HepG2 (cell line): ENCODE measurements around the gene CCDC88C. TPM values are rescaled to one million over a fixed set of nuclear protein-coding genes. Genes with fewer than 3 reads are reported as not detected.
A peak's percentile ranks its signal among the peaks of the same experiment; 100 is the strongest.

Experiments
- GTF3A ChIP-seq: sonication (generic); formaldehyde crosslinking; conservative IDR thresholded peaks from 2 replicates; pipeline ENCODE4 v1.4.0; 2020; ENCODE audit warnings: mild to moderate bottlenecking, missing genetic modification reagents
- IKZF1 ChIP-seq: fragments of 450-650 bp; IDR thresholded peaks from 2 replicates; pipeline ENCODE4 v1.7.1; 2016
- MXI1 ChIP-seq: IDR thresholded peaks from 3 replicates; pipeline ENCODE4 v1.6.1; 2012; ENCODE audit warnings: low read depth, low read length, inconsistent platforms, borderline replicate concordance
- NR2F1 ChIP-seq, 2 experiments: fragments of 450-650 bp in 1 of 2; formaldehyde crosslinking in 1 of 2; IDR thresholded peaks; 2 replicates each; pipeline versions ENCODE4 v1.5.0 to v1.6.1; 2016 to 2020; ENCODE audit warnings: mild to moderate bottlenecking in 1 of 2, missing compliant biosample characterization in 1 of 2, missing genetic modification reagents in 1 of 2, moderate library complexity in 1 of 2
- PAWR ChIP-seq: sonication (generic); formaldehyde crosslinking; IDR thresholded peaks from 2 replicates; pipeline ENCODE4 v1.4.0; 2020; ENCODE audit warnings: missing genetic modification reagents, mild to moderate bottlenecking, borderline replicate concordance
- PHF21A ChIP-seq: sonication (generic); formaldehyde crosslinking; IDR thresholded peaks from 2 replicates; pipeline ENCODE4 v1.5.0; 2020; ENCODE audit warnings: mild to moderate bottlenecking, missing genetic modification reagents
- ZFP36 ChIP-seq: fragments of 150-350 bp; IDR thresholded peaks from 2 replicates; pipeline ENCODE4 v1.6.1; 2018; ENCODE audit warnings: borderline replicate concordance, low read length, low read depth; ENCODE audit not compliant: partially characterized antibody
- ZFX ChIP-seq: sonication (generic); formaldehyde crosslinking; IDR thresholded peaks from 2 replicates; pipeline ENCODE4 v1.4.0; 2020; ENCODE audit warnings: mild to moderate bottlenecking, low read depth, missing genetic modification reagents, moderate library complexity
- ZNF205 ChIP-seq: IDR thresholded peaks from 2 replicates; pipeline ENCODE4 v1.6.1; 2018; ENCODE audit warnings: missing biosample characterization, missing genetic modification reagents
- ZNF343 ChIP-seq: sonication (generic); formaldehyde crosslinking; IDR thresholded peaks from 2 replicates; pipeline ENCODE4 v1.4.0; 2020; ENCODE audit warnings: mild to moderate bottlenecking, missing genetic modification reagents
- ZNF510 ChIP-seq: sonication (generic); formaldehyde crosslinking; IDR thresholded peaks from 2 replicates; pipeline ENCODE4 v1.4.0; 2020; ENCODE audit warnings: low read depth, mild to moderate bottlenecking, missing genetic modification reagents
- ZNF562 ChIP-seq: sonication (generic); formaldehyde crosslinking; IDR thresholded peaks from 2 replicates; pipeline ENCODE4 v1.8.0; 2022; ENCODE audit warnings: missing genetic modification reagents, borderline replicate concordance
- ZNF652 ChIP-seq: IDR thresholded peaks from 2 replicates; pipeline ENCODE4 v1.6.1; 2016; ENCODE audit warnings: low read depth, borderline replicate concordance
- ZNF746 ChIP-seq: sonication (generic); formaldehyde crosslinking; IDR thresholded peaks from 2 replicates; pipeline ENCODE4 v1.8.0; 2022; ENCODE audit warnings: mild to moderate bottlenecking, missing genetic modification reagents
- polyA plus RNA-seq, 8 experiments: library from polyadenylated mRNA; depleted of rRNA in 3 of 8; stranded (reverse) in 7 of 8; unstranded in 1 of 8; fragments of >200 nt; fragmentation: Illumina TruSeq in 4 of 8; extraction: Trizol in 4 of 8; gene quantifications; 2 replicates each; pipeline versions ENCODE4 v1.2.1 to v1.2.3, GENCODE V29; 2011 to 2016; ENCODE audit warnings: low read depth in 4 of 8, missing spikeins in 1 of 8, mixed read lengths in 1 of 8; ENCODE audit not compliant: insufficient read depth in 1 of 8
- total RNA-seq, 5 experiments: library from RNA; depleted of rRNA; stranded (reverse); fragments of >200 nt; fragmentation: Illumina TruSeq; extraction: Trizol; gene quantifications; 2 replicates each; pipeline ENCODE4 v1.2.3, GENCODE V29; 2016; ENCODE audit warnings: low read depth in 1 of 5
- TF ChIP-seq, protein P1 (sequence below): IDR thresholded peaks from 2 replicates; pipeline ENCODE4 v1.6.1; 2016; ENCODE audit warnings: control low read depth
- TF ChIP-seq, protein P2 (sequence below): sonication (generic); formaldehyde crosslinking; IDR thresholded peaks from 2 replicates; pipeline ENCODE4 v1.5.1; 2020; ENCODE audit warnings: missing genetic modification reagents, mild to moderate bottlenecking, borderline replicate concordance

Gene CCDC88C
- total and polyA plus RNA-seq, 2 of the 13 experiments (the other 11 are each of a cell fraction or from before 2014, with no cell fraction given): 3.6 to 11.7 TPM

DNA sequence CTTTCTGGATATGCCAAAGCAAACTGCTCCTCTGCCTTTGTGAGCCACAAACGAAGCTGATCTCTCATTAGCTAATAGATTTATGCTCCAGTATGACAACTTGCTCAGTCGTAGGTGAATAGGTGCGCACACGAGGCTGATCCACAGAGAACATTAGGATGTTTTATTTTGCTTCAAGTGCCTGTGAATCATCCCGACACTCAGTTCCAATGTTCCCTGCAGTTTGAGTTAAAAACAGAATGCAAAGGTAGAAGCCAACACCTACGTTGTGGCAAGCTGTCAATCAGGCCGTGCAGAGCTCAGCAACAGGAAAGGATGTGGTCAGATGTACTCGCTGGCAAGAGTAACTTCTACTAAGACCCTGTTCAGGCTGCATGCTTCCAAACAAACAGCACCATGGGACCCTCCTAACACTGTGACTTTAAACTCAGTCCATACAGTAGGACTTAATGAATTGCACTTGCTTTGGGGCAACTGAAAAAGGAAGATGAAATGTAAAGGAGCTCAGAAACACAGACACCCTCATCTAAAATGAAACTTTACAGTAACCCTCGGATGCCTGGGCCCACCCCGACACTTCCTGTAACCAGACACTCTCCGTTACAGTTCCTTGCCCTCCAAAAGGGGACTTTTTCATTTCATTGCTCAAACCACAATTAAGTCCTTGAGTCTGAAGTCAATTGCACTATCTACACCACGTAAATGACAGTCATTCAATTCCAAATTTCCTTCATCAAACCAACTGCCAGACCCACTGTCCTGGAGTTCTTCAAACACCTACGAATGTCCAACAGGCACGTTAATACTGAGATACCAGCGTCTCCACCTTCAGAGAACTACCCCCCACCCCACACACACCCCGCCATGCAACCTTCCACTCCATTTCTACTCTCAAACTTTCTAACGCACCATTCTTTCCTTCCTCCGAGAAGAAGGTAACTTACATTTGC lies 1.6 kb downstream of the CCDC88C start (continued):
- TF ChIP-seq MXI1 (no peak), ZNF746 (CRISPR knock-in tag) (no peak), IKZF1 (no peak), NR2F1 (CRISPR knock-in tag; IDR thresholded peaks at IDR 0.05) (no peak), ZNF510 (CRISPR knock-in tag) (0 out of 2 replicates have a peak, but pooled peaks have one; percentile 48), ZNF652 (CRISPR knock-in tag) (0 out of 2 replicates have a peak, but pooled peaks have one; percentile 6), PAWR (no peak), ZFX (CRISPR knock-in tag) (peak; percentile 6; the same call in 1 of the 2 replicates), PHF21A (CRISPR knock-in tag) (0 out of 2 replicates have a peak, but pooled peaks have one; percentile 9), ZFP36 (no peak), GTF3A (CRISPR knock-in tag) (no peak), ZNF562 (no peak), ZNF343 (CRISPR knock-in tag) (0 out of 2 replicates have a peak, but pooled peaks have one; percentile 11), ZNF205 (CRISPR knock-in tag) (no peak)
- TF ChIP-seq, protein P1, sequence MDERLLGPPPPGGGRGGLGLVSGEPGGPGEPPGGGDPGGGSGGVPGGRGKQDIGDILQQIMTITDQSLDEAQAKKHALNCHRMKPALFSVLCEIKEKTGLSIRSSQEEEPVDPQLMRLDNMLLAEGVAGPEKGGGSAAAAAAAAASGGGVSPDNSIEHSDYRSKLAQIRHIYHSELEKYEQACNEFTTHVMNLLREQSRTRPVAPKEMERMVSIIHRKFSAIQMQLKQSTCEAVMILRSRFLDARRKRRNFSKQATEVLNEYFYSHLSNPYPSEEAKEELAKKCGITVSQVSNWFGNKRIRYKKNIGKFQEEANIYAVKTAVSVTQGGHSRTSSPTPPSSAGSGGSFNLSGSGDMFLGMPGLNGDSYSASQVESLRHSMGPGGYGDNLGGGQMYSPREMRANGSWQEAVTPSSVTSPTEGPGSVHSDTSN (CRISPR knock-in tag): peak; percentile 77
- TF ChIP-seq, protein P2, sequence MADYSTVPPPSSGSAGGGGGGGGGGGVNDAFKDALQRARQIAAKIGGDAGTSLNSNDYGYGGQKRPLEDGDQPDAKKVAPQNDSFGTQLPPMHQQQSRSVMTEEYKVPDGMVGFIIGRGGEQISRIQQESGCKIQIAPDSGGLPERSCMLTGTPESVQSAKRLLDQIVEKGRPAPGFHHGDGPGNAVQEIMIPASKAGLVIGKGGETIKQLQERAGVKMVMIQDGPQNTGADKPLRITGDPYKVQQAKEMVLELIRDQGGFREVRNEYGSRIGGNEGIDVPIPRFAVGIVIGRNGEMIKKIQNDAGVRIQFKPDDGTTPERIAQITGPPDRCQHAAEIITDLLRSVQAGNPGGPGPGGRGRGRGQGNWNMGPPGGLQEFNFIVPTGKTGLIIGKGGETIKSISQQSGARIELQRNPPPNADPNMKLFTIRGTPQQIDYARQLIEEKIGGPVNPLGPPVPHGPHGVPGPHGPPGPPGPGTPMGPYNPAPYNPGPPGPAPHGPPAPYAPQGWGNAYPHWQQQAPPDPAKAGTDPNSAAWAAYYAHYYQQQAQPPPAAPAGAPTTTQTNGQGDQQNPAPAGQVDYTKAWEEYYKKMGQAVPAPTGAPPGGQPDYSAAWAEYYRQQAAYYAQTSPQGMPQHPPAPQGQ: no peak
